ENCODE data around the gene CNNM3.

DNA sequence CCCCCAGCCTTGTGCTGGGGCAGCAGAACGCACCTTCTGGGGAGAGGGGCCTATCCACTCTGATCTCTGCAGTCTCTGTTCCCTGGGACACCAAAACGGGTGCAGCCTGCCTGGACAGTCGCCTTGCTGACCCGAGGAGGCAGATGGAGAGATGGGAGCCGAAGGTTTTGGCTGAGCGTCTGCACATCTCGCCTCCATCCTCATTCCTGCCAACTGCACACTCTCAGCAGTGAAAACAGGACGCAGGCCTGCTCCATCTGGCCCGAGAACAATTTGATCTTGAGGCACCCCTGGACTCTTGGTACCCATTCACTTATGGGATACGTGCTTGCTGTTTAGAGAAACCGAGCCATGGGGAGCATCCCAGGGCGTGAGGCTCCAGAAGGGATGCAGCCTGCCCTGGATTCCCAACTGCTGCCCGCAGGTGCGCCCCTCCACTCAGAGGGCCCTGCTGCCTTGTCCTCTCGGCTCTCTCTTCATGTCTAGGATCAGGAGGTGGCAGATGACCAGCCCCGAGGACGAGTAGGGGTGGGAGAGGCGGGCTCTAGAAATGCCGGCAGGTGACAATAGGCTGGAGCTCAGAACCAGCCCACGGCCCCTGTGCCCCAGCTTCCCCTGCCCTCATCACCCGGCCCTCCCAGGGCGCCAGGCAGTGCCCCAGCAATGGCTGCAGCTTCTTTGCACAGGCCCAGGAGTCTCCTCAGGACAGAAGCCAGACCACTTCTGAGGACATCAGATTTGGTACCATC, 62.9 kb downstream of the CNNM3 start:
- TF ChIP-seq EZH2 (IDR thresholded peaks at IDR 0.05; ENCODE audit: borderline replicate concordance) (no peak), EZH2phosphoT487 (IDR thresholded peaks at IDR 0.05; ENCODE audit: low read depth, severe bottlenecking, unreplicated experiment) (no peak)
- TF ChIP-seq, protein P1, sequence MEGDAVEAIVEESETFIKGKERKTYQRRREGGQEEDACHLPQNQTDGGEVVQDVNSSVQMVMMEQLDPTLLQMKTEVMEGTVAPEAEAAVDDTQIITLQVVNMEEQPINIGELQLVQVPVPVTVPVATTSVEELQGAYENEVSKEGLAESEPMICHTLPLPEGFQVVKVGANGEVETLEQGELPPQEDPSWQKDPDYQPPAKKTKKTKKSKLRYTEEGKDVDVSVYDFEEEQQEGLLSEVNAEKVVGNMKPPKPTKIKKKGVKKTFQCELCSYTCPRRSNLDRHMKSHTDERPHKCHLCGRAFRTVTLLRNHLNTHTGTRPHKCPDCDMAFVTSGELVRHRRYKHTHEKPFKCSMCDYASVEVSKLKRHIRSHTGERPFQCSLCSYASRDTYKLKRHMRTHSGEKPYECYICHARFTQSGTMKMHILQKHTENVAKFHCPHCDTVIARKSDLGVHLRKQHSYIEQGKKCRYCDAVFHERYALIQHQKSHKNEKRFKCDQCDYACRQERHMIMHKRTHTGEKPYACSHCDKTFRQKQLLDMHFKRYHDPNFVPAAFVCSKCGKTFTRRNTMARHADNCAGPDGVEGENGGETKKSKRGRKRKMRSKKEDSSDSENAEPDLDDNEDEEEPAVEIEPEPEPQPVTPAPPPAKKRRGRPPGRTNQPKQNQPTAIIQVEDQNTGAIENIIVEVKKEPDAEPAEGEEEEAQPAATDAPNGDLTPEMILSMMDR (IDR thresholded peaks at IDR 0.05; ENCODE audit: poor library complexity), result no peak

Measured in hepatocyte (in vitro differentiated cells).